ENCODE measurements around the gene IFRD2. TPM values are rescaled to one million over a fixed set of nuclear protein-coding genes. Genes with fewer than 3 reads are reported as not detected.
"Not testable (repeated sequence)": the region's sequence is repeated elsewhere in the genome, so short reads cannot be mapped to it uniquely, and the experiment has no call there.

Gene IFRD2
- total and polyA plus RNA-seq, 5 donors from 2014 or later: 39.9 to 51.9 (median 41.3) TPM

DNA sequence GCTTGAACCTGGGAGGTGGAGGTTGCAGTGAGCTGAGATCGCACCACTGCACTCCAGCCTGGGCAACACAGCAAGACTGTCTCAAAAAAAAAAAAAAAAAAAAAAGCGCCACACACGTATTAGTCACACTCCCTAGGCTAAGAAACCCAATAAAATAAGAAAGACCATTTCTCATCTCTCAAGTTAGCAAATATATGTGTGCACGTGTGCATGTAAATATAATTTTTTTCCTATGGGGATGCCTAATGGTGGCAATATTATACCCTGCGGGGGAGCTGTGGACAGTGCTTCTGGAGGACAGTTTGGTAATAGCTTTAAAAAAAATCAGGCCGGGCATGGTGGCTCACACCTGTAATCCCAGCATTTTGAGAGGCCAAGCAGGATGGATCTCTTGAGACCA is 8.1 kb downstream of the IFRD2 start:
- not testable (repeated sequence) for H3K4me1 Mint-ChIP-seq; DNase-seq; H3K4me3 ChIP-seq (ENCODE audit: low read depth, low read length); H3K27me3 Mint-ChIP-seq; H3K9me3 ChIP-seq (ENCODE audit: control insufficient read depth in 2 of 2, low read length in 2 of 2); H3K27ac Mint-ChIP-seq; H3K4me1 ChIP-seq (ENCODE audit: control insufficient read depth, insufficient read depth, low read length, poor library complexity, severe bottlenecking); H3K27ac ChIP-seq (ENCODE audit: insufficient read depth, low read length, poor library complexity, severe bottlenecking); H3K9me3 Mint-ChIP-seq; H3K36me3 Mint-ChIP-seq; H3K4me3 Mint-ChIP-seq; H3K27me3 ChIP-seq (ENCODE audit: control insufficient read depth, insufficient read depth, low read length); ATAC-seq (ENCODE audit: low read depth in 2 of 2)
- peaks cover 21% of the 10 kb centered on the region for H3K36me3 ChIP-seq (ENCODE audit: control insufficient read depth, insufficient read depth, low read length)

GRCh38 chr3:50279255-50280016 is 12.8 kb downstream of the IFRD2 start:
- Histone ChIP-seq H3K27me3 (ENCODE audit: control insufficient read depth, insufficient read depth, low read length) (peaks cover 5% of the 10 kb centered on the region), H3K4me3 (ENCODE audit: low read depth, low read length) (no peak overlapping the region), H3K9me3 (ENCODE audit: control insufficient read depth in 2 of 2, low read length in 2 of 2) (no peaks in the 10 kb centered on the region), H3K27ac (ENCODE audit: insufficient read depth, low read length, poor library complexity, severe bottlenecking) (no peak overlapping the region), H3K4me1 (ENCODE audit: control insufficient read depth, insufficient read depth, low read length, poor library complexity, severe bottlenecking) (peaks cover 16% of the 10 kb centered on the region), H3K36me3 (ENCODE audit: control insufficient read depth, insufficient read depth, low read length) (no peaks in the 10 kb centered on the region)
- no peaks in the 10 kb centered on the region for H3K36me3 Mint-ChIP-seq
- peaks cover 0 to 16% (median 2%) of the 10 kb centered on the region in 4 donors for H3K4me1 Mint-ChIP-seq
- ATAC-seq (ENCODE audit: low read depth in 2 of 2): no peak
- no peak overlapping the region for H3K27ac Mint-ChIP-seq
- H3K4me3 Mint-ChIP-seq: no peak overlapping the region
- no peaks in the 10 kb centered on the region for H3K9me3 Mint-ChIP-seq
- DNase-seq: no peak
- H3K27me3 Mint-ChIP-seq: peaks cover 31% of the 10 kb centered on the region

DNA sequence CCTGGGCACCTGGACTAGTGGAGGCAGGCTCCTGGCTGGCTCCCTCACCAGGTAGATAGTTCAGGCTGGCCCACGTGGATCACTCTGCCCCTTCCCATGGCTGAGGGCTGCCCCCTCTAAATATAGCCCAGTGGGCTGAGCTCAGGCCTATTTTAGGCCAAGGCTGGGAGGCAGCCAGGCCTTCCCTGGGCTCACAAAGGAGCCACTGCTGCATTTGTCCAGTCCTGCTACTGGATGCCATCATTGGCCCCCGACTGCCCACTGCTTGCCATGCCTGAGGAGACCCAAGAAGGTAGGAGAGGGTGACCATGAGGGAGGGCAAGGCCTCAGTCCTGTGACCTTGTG is 13.4 kb downstream of the IFRD2 start, which contains the start of gene LSMEM2:
TSS of gene LSMEM2 (plus strand) at position 208 of the 345 bp plus-strand sequence. CDS start at position 235, 27 bp downstream.
- H3K27ac ChIP-seq (ENCODE audit: insufficient read depth, low read length, poor library complexity, severe bottlenecking): no peak within 1 kb of the TSS
- peaks cover 0 to 20% (median 7%) of the 10 kb centered on the region in 4 donors for H3K4me1 Mint-ChIP-seq
- peaks cover 37% of the 10 kb centered on the region for H3K27me3 Mint-ChIP-seq
- H3K27ac Mint-ChIP-seq: no peak within 1 kb of the TSS
- peaks cover 22% of the 10 kb centered on the region for H3K4me1 ChIP-seq (ENCODE audit: control insufficient read depth, insufficient read depth, low read length, poor library complexity, severe bottlenecking)
- no peak for DNase-seq
- no peak within 1 kb of the TSS for H3K4me3 ChIP-seq (ENCODE audit: low read depth, low read length)
- no peaks in the 10 kb centered on the region for H3K9me3 ChIP-seq (ENCODE audit: control insufficient read depth in 2 of 2, low read length in 2 of 2)
- H3K9me3 Mint-ChIP-seq: no peaks in the 10 kb centered on the region
- H3K36me3 ChIP-seq (ENCODE audit: control insufficient read depth, insufficient read depth, low read length): no peaks in the 10 kb centered on the region
- no peaks in the 10 kb centered on the region for H3K36me3 Mint-ChIP-seq
- peaks cover 8% of the 10 kb centered on the region for H3K27me3 ChIP-seq (ENCODE audit: control insufficient read depth, insufficient read depth, low read length)
- ATAC-seq (ENCODE audit: low read depth in 2 of 2): no peak
- no peak within 1 kb of the TSS for H3K4me3 Mint-ChIP-seq

GRCh38 chr3:50278123-50278879 is 13.9 kb downstream of the IFRD2 start:
- H3K27ac Mint-ChIP-seq: no peak overlapping the region
- no peak overlapping the region for H3K27ac ChIP-seq (ENCODE audit: insufficient read depth, low read length, poor library complexity, severe bottlenecking)
- no peaks in the 10 kb centered on the region for H3K9me3 ChIP-seq (ENCODE audit: control insufficient read depth in 2 of 2, low read length in 2 of 2)
- ATAC-seq (ENCODE audit: low read depth in 2 of 2): no peak
- peaks cover 0 to 22% (median 7%) of the 10 kb centered on the region in 4 donors for H3K4me1 Mint-ChIP-seq
- peaks cover 38% of the 10 kb centered on the region for H3K27me3 Mint-ChIP-seq
- no peaks in the 10 kb centered on the region for H3K9me3 Mint-ChIP-seq
- no peak for DNase-seq
- H3K4me1 ChIP-seq (ENCODE audit: control insufficient read depth, insufficient read depth, low read length, poor library complexity, severe bottlenecking): peaks cover 25% of the 10 kb centered on the region
- no peaks in the 10 kb centered on the region for H3K36me3 Mint-ChIP-seq
- H3K27me3 ChIP-seq (ENCODE audit: control insufficient read depth, insufficient read depth, low read length): peaks cover 8% of the 10 kb centered on the region
- H3K4me3 Mint-ChIP-seq: no peak overlapping the region
- no peaks in the 10 kb centered on the region for H3K36me3 ChIP-seq (ENCODE audit: control insufficient read depth, insufficient read depth, low read length)
- no peak overlapping the region for H3K4me3 ChIP-seq (ENCODE audit: low read depth, low read length)

- Histone ChIP-seq H3K27ac (ENCODE audit: insufficient read depth, low read length, poor library complexity, severe bottlenecking) (no peak overlapping the region), H3K4me3 (ENCODE audit: low read depth, low read length) (no peak overlapping the region), H3K9me3 (ENCODE audit: control insufficient read depth in 2 of 2, low read length in 2 of 2) (no peaks in the 10 kb centered on the region), H3K4me1 (ENCODE audit: control insufficient read depth, insufficient read depth, low read length, poor library complexity, severe bottlenecking) (peaks cover 29% of the 10 kb centered on the region), H3K27me3 (ENCODE audit: control insufficient read depth, insufficient read depth, low read length) (peaks cover 8% of the 10 kb centered on the region), H3K36me3 (ENCODE audit: control insufficient read depth, insufficient read depth, low read length) (no peaks in the 10 kb centered on the region)
- H3K4me3 Mint-ChIP-seq: no peak overlapping the region
- ATAC-seq (ENCODE audit: low read depth in 2 of 2) (no peak), DNase-seq (no peak)
- peaks cover 0 to 2% (median 0%) of the 10 kb centered on the region in 7 donors for H3K9me3 Mint-ChIP-seq
- H3K27me3 Mint-ChIP-seq: peaks cover 49% of the 10 kb centered on the region
- peaks cover 0 to 28% (median 12%) of the 10 kb centered on the region in 4 donors for H3K4me1 Mint-ChIP-seq
- no peaks in the 10 kb centered on the region for H3K36me3 Mint-ChIP-seq
- H3K27ac Mint-ChIP-seq: no peak overlapping the region
Observed at GRCh38 chr3:50276762-50277101, 15.5 kb downstream of the IFRD2 start.

DNA sequence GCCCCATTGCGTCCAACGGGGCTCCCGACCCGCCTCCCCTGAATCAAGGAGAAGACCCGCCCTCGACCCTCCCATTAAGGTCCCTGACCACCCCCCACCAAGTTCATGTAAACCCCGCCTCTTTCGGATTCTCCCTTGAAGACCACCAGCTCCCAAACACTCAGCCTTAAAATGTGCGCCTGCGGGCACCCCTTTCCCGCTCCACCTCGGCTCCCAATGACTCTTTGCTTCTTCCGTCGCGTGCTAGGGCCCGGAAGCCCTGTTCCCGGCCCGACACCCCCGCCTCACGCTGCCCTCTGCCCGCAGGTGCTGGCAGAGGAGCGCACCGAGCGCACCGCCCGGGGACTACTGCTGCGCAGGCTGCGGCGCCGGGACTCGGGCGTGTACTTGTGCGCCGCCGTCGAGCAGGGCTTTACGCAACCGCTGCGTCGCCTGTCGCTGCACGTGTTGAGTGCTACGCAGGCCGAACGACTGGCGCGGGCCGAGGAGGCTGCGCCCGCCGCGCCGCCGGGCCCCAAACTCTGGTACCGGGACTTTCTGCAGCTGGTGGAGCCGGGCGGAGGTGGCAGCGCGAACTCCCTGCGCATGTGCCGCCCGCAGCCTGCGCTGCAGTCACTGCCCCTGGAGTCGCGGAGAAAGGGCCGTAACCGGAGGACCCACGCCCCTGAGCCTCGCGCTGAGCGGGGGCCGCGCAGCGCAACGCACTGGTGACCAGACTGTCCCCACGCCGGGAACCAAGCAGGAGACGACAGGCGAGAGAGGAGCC is 16.1 kb downstream of the IFRD2 start:
- Histone ChIP-seq H3K9me3 (ENCODE audit: control insufficient read depth in 2 of 2, low read length in 2 of 2) (no peaks in the 10 kb centered on the region), H3K36me3 (ENCODE audit: control insufficient read depth, insufficient read depth, low read length) (no peaks in the 10 kb centered on the region), H3K4me1 (ENCODE audit: control insufficient read depth, insufficient read depth, low read length, poor library complexity, severe bottlenecking) (peaks cover 29% of the 10 kb centered on the region), H3K27me3 (ENCODE audit: control insufficient read depth, insufficient read depth, low read length) (peaks cover 8% of the 10 kb centered on the region), H3K4me3 (ENCODE audit: low read depth, low read length) (no peak overlapping the region), H3K27ac (ENCODE audit: insufficient read depth, low read length, poor library complexity, severe bottlenecking) (no peak overlapping the region)
- Mint-ChIP-seq H3K4me3 (peak overlapping the region in 3 of 4 donors; percentile 50 to 58 (median 53)), H3K27me3 (peaks cover 55% of the 10 kb centered on the region), H3K9me3 (peaks cover 0 to 2% (median 0%) of the 10 kb centered on the region in 7 donors), H3K4me1 (peaks cover 0 to 28% (median 13%) of the 10 kb centered on the region in 4 donors), H3K27ac (no peak overlapping the region), H3K36me3 (no peaks in the 10 kb centered on the region)
- DNase-seq: peak in 1 of 3 donors; percentile 55
- ATAC-seq (ENCODE audit: low read depth in 2 of 2): no peak

DNA sequence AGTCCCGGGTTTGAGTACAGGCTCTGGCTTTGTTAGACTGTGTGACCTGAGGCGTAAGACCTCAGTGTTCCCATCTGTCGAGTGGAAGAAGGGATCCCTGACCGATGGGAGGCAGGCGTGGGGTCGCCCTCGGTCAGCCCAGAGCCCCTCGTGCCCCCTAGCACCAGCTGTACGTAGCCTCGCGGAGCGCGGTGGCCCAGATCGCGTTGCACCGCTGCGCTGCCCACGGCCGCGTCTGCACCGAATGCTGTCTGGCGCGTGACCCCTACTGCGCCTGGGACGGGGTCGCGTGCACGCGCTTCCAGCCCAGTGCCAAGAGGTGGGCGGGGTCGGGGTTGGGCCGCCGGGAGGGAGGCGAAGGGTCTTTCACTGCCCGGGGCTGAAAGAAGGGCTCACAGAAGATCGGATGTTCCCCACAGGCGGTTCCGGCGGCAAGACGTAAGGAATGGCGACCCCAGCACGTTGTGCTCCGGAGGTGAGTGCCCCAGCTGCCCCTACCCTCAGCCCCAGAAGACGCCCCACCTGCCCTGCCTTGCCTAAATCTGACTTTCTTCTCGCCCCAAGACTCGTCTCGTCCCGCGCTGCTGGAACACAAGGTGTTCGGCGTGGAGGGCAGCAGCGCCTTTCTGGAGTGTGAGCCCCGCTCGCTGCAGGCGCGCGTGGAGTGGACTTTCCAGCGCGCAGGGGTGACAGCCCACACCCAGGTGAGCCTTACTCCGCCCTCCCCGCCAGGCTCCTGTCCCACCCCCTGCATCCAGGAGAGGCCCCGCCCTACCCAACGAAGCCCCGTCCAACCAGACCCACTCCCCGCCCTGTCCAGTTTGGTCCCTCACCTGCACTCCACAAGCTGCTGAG is 16.9 kb downstream of the IFRD2 start:
- Mint-ChIP-seq H3K36me3 (no peaks in the 10 kb centered on the region), H3K27me3 (peaks cover 55% of the 10 kb centered on the region), H3K9me3 (peaks cover 0 to 2% (median 0%) of the 10 kb centered on the region in 7 donors), H3K4me1 (peaks cover 0 to 28% (median 13%) of the 10 kb centered on the region in 4 donors), H3K4me3 (peak overlapping the region in 3 of 4 donors; percentile 53 to 91 (median 61)), H3K27ac (no peak overlapping the region)
- Histone ChIP-seq H3K36me3 (ENCODE audit: control insufficient read depth, insufficient read depth, low read length) (no peaks in the 10 kb centered on the region), H3K27ac (ENCODE audit: insufficient read depth, low read length, poor library complexity, severe bottlenecking) (no peak overlapping the region), H3K9me3 (ENCODE audit: control insufficient read depth in 2 of 2, low read length in 2 of 2) (no peaks in the 10 kb centered on the region), H3K27me3 (ENCODE audit: control insufficient read depth, insufficient read depth, low read length) (peaks cover 8% of the 10 kb centered on the region), H3K4me1 (ENCODE audit: control insufficient read depth, insufficient read depth, low read length, poor library complexity, severe bottlenecking) (peaks cover 29% of the 10 kb centered on the region), H3K4me3 (ENCODE audit: low read depth, low read length) (no peak overlapping the region)
- ATAC-seq (ENCODE audit: low read depth in 2 of 2) (no peak), DNase-seq (no peak)

Measured in CD4-positive, CD25-positive, alpha-beta regulatory T cell (primary cell).